ENCODE measurements around the gene INTS7. TPM values are rescaled to one million over a fixed set of nuclear protein-coding genes. Genes with fewer than 3 reads are reported as not detected.
A peak's percentile ranks its signal among the peaks of the same experiment; 100 is the strongest.

Gene INTS7
- polyA plus RNA-seq, 1 of the 3 experiments (the other 2 are of a cell fraction) = 8.7 TPM

DNA sequence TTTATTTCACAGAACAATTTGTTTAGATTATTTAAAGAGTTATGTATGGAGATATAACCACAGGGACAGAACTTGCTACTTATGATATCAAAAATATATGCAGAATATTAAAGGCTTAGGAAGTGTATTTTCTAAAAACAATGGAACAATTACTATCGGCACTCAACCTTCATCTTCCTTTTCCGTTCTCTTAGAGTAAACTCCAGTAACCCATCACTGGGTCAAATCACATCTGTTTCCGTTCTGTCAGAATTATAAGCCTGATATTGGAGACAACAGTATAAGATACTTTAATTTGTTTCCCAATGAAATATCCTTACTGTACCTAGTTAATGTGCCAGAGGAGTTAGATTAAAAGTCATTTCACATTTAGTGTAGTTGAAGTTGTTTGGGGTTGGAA, 32.4 kb upstream of the INTS7 start (continued):
- TF ChIP-seq USF2 (IDR thresholded peaks at IDR 0.05; ENCODE audit: borderline replicate concordance, low read depth, low read length) (no peak), FOXM1 (IDR thresholded peaks at IDR 0.05; ENCODE audit: low read depth) (no peak), MEF2A (IDR thresholded peaks at IDR 0.05; ENCODE audit: borderline replicate concordance, low read depth) (no peak)

- Histone ChIP-seq H3K27me3 (ENCODE audit: insufficient read depth) (no peaks in the 10 kb centered on the region), H3K9me2 (no peaks in the 10 kb centered on the region), H3F3A (replicated peaks; ENCODE audit: insufficient read depth) (peaks cover 23% of the 10 kb centered on the region), H3K36me3 (replicated peaks in 1 of 2; ENCODE audit: control insufficient read depth in 1 of 2, insufficient read depth in 2 of 2, low read length in 1 of 2) (peaks cover 19 to 21% of the 10 kb centered on the region in 2 experiments), H3K9me3 (0 out of 2 replicates have a peak, but pooled peaks cover under 1% of the 10 kb centered on the region), H2AFZ (ENCODE audit: low read depth) (no peak overlapping the region), H4K20me1 (ENCODE audit: insufficient read depth) (no peaks in the 10 kb centered on the region), H3K4me1 (ENCODE audit: control insufficient read depth in 1 of 2, insufficient read depth in 2 of 2, low read depth in 1 of 2, low read length in 1 of 2) (no peaks in the 10 kb centered on the region), H3K4me2 (no peak overlapping the region), H3K27ac (ENCODE audit: low read depth in 2 of 2, low read length in 1 of 2) (no peak overlapping the region), H3K4me3 (ENCODE audit: low read depth in 2 of 2, low read length in 1 of 2) (no peak overlapping the region), H3K79me2 (ENCODE audit: insufficient read depth) (no peaks in the 10 kb centered on the region), H3K9ac (no peak overlapping the region)
- DNase-seq = peak; percentile 46
- POLR2A ChIA-PET = no interaction called here
- CTCF ChIA-PET = interaction anchor here (0.6 to 6.6 kb wide), 28 partner anchors 9 to 414 kb away, joined by 3 to 117 read pairs (median 4); partner anchors contain the start of genes DTL and INTS7
- TF ChIP-seq RAD21 (IDR thresholded peaks at IDR 0.05; ENCODE audit: low read length) = peak; percentile 67
- TF ChIP-seq, protein P1, sequence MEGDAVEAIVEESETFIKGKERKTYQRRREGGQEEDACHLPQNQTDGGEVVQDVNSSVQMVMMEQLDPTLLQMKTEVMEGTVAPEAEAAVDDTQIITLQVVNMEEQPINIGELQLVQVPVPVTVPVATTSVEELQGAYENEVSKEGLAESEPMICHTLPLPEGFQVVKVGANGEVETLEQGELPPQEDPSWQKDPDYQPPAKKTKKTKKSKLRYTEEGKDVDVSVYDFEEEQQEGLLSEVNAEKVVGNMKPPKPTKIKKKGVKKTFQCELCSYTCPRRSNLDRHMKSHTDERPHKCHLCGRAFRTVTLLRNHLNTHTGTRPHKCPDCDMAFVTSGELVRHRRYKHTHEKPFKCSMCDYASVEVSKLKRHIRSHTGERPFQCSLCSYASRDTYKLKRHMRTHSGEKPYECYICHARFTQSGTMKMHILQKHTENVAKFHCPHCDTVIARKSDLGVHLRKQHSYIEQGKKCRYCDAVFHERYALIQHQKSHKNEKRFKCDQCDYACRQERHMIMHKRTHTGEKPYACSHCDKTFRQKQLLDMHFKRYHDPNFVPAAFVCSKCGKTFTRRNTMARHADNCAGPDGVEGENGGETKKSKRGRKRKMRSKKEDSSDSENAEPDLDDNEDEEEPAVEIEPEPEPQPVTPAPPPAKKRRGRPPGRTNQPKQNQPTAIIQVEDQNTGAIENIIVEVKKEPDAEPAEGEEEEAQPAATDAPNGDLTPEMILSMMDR (IDR thresholded peaks at IDR 0.05) = peak; percentile 79
- no peak for TF ChIP-seq FOSL2 (IDR thresholded peaks at IDR 0.05; ENCODE audit: borderline replicate concordance, low read depth)
- TF ChIP-seq SMC3 (IDR thresholded peaks at IDR 0.05; ENCODE audit: low read depth, low read length) = peak; percentile 71
- TF ChIP-seq JUND (IDR thresholded peaks at IDR 0.05) = no peak
- 73% methylated on average over 5 of the region's 5 CpGs for WGBS (ENCODE audit: low lambda C conversion rate)
These were observed 27.6 kb upstream of the INTS7 start for GRCh38 chr1:212062832-212063438.

- POLR2A ChIA-PET = interaction anchor here (0.6 kb wide), 1 partner anchor 26 kb away, joined by 3 read pairs; no protein-coding TSS in a partner anchor
- Histone ChIP-seq H3K79me2 (ENCODE audit: insufficient read depth) (no peaks in the 10 kb centered on the region), H3K27ac (ENCODE audit: low read depth in 2 of 2, low read length in 1 of 2) (peak overlapping the region in 1 of 2 experiments; percentile 2; a peak in 1 of 4 replicates), H3K9ac (no peak overlapping the region), H3F3A (replicated peaks; ENCODE audit: insufficient read depth) (peaks cover 23% of the 10 kb centered on the region), H3K9me2 (no peaks in the 10 kb centered on the region), H3K9me3 (0 out of 2 replicates have a peak, but pooled peaks cover 12% of the 10 kb centered on the region), H3K4me1 (ENCODE audit: control insufficient read depth in 1 of 2, insufficient read depth in 2 of 2, low read depth in 1 of 2, low read length in 1 of 2) (no peaks in the 10 kb centered on the region), H3K36me3 (replicated peaks in 1 of 2; ENCODE audit: control insufficient read depth in 1 of 2, insufficient read depth in 2 of 2, low read length in 1 of 2) (peaks cover 10 to 31% of the 10 kb centered on the region in 2 experiments), H3K4me2 (no peak overlapping the region), H3K4me3 (ENCODE audit: low read depth in 2 of 2, low read length in 1 of 2) (no peak overlapping the region), H2AFZ (ENCODE audit: low read depth) (no peak overlapping the region), H3K27me3 (ENCODE audit: insufficient read depth) (no peaks in the 10 kb centered on the region), H4K20me1 (ENCODE audit: insufficient read depth) (no peaks in the 10 kb centered on the region)
- 78% methylated on average over 6 of the region's 6 CpGs for WGBS (ENCODE audit: low lambda C conversion rate)
- no peak for DNase-seq
- CTCF ChIA-PET = interaction anchor here (1.0 to 6.6 kb wide), 3 partner anchors 25 to 395 kb away, joined by 3 to 117 read pairs (median 5); partner anchors contain the start of genes DTL and INTS7
- TF ChIP-seq NFIC (IDR thresholded peaks at IDR 0.05; ENCODE audit: borderline replicate concordance) (peak; percentile 36; the same call in 1 of the 2 replicates), IRF3 (IDR thresholded peaks at IDR 0.05; ENCODE audit: low read depth, low read length) (no peak), ZBTB33 (IDR thresholded peaks at IDR 0.05; ENCODE audit: borderline replicate concordance, low read depth) (no peak), TCF12 (IDR thresholded peaks at IDR 0.05) (no peak)
- TF ChIP-seq, protein P2, sequence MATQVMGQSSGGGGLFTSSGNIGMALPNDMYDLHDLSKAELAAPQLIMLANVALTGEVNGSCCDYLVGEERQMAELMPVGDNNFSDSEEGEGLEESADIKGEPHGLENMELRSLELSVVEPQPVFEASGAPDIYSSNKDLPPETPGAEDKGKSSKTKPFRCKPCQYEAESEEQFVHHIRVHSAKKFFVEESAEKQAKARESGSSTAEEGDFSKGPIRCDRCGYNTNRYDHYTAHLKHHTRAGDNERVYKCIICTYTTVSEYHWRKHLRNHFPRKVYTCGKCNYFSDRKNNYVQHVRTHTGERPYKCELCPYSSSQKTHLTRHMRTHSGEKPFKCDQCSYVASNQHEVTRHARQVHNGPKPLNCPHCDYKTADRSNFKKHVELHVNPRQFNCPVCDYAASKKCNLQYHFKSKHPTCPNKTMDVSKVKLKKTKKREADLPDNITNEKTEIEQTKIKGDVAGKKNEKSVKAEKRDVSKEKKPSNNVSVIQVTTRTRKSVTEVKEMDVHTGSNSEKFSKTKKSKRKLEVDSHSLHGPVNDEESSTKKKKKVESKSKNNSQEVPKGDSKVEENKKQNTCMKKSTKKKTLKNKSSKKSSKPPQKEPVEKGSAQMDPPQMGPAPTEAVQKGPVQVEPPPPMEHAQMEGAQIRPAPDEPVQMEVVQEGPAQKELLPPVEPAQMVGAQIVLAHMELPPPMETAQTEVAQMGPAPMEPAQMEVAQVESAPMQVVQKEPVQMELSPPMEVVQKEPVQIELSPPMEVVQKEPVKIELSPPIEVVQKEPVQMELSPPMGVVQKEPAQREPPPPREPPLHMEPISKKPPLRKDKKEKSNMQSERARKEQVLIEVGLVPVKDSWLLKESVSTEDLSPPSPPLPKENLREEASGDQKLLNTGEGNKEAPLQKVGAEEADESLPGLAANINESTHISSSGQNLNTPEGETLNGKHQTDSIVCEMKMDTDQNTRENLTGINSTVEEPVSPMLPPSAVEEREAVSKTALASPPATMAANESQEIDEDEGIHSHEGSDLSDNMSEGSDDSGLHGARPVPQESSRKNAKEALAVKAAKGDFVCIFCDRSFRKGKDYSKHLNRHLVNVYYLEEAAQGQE (IDR thresholded peaks at IDR 0.05; ENCODE audit: low read depth, low read length) = no peak
These were observed 25.5 kb upstream of the INTS7 start for GRCh38 chr1:212060632-212061472.
